NCI-H345 treated with DMSO at 0.1 percent for 48 hours (cell line): ENCODE measurements around the gene IGF2R.

ENCODE experiments used
- DNase-seq: peaks from one replicate; lab custom pipeline; 2025; ENCODE audit not compliant: unreplicated experiment; lab: John Stamatoyannopoulos, UW

Gene IGF2R

GRCh38 chr6:160042014-160042773, 73.3 kb downstream of the IGF2R start:
- DNase-seq: no peak

GRCh38 chr6:160042788-160043301, 74.0 kb downstream of the IGF2R start:
- DNase-seq: no peak

DNA sequence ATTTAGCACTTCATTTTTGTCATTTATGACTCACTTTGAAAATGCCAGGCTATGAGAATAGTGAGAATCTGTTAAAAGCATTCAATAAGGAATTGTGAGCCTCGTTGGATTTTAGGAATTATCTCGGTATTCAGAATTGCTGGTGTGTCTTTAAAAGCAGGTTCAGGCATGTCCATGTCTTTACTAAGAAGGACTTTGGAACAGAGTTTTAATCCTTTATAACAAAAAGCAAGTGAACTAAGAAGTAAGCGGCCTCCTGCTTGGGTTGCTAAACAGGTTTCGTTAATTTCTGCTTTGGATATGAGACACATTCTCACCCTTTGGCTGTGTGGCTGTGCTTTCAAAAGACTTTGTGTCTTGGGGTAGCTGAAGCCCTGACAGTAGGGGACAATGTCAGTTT, 74.9 kb downstream of the IGF2R start:
- DNase-seq: no peak

DNA sequence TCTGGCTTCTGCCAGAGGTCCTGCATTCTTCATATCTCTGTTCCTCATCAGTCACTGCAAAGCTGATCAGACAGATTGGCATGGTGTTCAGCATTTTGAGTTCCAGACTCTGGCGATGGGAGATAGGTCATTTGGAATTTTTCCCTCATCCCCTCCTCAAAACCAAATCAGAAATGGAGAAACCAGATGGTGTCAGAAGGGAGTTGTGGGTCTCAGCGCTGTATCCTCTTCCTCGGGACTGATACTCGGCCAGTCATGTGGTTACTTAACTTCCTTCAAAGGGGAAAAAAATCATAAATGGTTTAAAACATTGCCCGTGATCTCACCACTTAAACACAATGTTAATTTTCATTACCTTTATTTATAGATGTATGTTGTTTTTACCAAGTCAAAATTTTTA, 75.8 kb downstream of the IGF2R start:
- no peak for DNase-seq

DNA sequence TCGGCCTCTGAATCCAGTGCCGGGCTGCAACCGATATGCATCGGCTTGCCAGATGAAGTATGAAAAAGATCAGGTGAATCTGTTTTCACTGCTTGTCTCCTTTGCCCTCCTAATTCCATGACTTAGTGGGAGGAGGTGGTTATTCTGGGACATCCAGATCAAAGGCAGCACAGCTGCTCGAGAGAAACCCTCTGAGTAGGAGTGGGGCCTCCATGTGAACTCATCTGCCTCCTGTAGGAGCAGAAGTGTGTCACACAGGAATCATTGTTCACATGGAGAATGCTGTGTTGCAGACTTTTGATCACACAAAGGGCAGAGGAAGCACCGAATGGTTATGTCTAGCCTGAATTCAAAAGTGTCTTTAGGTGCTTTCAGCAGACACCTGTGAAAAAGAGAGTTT, 79.6 kb downstream of the IGF2R start:
- DNase-seq: no peak

DNA sequence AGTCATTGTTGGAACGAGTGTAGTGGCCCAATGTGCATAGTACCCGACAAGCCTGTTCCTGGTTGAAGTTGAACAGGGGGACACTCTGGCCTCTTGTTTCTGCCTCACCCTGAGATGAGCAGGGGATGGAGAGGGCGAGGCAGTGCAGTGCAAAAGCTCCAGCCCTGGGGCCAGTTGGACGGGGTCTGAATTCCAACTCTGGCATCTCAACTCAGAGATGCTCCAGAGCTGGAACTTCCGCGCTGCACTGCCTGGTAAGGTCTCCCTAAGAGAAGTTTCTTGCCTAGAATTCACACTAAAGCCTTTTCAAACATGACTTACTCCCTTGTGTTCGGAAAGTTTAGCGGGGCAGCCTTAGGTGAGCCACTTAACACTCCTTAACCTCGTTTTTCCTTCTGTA, 80.5 kb downstream of the IGF2R start:
- DNase-seq: no peak

DNA sequence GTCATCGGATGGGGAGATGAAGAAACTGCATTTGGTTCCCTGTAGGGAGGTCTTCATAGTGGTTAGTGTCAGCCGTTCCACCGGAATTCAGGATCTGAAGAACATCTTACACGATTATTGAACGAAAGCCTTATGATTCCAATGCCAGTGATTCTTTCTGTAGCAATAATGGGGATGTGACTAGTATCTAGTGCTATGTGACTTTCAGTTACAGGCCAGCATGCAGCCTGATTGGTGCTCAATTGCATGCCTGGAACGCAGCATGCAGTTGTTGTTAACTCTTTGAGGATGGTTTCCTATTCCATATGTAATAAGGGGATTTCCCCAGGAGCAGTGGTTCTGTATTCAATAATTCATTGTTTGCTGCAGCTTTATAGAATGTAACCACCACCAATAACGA, 81.1 kb downstream of the IGF2R start:
- no peak for DNase-seq

- DNase-seq: no peak
Measured at GRCh38 chr6:160051390-160051789, 82.5 kb downstream of the IGF2R start.

GRCh38 chr6:160054271-160054670, 85.4 kb downstream of the IGF2R start:
- no peak for DNase-seq

DNA sequence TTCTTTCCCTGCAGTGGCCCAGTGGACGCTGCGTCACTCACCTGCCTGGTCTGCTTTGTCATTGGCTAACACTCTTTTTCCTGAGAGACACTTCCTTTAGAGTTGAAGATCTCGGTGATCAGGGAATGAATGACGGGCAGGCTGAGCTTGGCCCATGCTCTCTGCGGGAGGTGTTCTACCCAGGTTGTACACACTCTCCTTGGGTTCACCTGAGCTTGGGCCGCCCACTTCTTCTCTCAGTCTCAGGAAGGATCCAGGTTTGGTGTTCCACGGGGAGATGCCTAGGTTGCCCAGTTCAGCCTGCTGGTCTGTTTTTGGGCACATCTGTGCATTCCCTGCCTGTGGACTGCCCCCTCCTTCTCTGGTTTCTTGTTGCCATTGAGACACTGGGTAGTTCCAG, 86.0 kb downstream of the IGF2R start:
- DNase-seq: no peak

GRCh38 chr6:160055378-160055777, 86.5 kb downstream of the IGF2R start:
- DNase-seq: peak; percentile 42

DNA sequence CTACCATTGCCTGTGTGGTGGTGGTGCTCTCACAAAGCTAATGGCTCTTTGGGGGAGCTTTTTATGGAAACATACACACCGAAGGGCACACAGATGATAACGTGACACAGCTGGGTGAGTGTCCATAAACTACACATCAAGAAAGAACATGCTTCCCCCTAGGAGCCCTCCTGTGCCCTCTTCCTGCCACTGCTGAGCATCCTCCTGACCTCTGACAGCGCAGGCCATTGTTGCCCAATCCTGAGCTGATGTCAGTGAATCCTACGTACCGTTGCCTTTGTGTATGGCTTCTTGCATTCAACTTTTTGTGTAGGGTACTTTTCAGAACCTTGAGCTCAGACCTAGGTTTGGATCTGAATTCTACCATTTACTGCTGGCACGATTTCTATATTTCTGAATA, 86.9 kb downstream of the IGF2R start:
- no peak for DNase-seq

GRCh38 chr6:160057080-160057479, 88.2 kb downstream of the IGF2R start:
- peak; percentile 4 for DNase-seq

- DNase-seq: no peak
Measured at GRCh38 chr6:160058603-160059215, 89.8 kb downstream of the IGF2R start.

DNA sequence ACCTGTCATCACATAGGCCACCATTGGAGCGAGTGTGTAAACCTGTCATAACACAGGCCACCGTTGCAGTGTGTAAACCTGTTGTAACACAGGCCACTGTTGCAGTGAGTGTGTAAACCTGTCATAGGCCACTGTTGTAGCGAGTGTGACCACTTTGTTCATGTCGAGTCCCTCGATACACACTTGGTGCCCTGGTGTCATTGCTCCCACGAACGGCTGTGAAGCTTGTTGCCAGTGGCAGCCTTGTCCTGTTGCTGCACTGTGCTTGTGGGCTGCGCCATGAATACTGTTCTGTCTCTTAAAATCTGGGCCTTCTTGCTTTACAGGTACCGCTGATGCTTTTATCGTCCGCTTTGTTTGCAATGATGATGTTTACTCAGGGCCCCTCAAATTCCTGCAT, 91.3 kb downstream of the IGF2R start:
- no peak for DNase-seq

- DNase-seq: no peak
Measured at GRCh38 chr6:160060920-160061447, 92.1 kb downstream of the IGF2R start.

DNA sequence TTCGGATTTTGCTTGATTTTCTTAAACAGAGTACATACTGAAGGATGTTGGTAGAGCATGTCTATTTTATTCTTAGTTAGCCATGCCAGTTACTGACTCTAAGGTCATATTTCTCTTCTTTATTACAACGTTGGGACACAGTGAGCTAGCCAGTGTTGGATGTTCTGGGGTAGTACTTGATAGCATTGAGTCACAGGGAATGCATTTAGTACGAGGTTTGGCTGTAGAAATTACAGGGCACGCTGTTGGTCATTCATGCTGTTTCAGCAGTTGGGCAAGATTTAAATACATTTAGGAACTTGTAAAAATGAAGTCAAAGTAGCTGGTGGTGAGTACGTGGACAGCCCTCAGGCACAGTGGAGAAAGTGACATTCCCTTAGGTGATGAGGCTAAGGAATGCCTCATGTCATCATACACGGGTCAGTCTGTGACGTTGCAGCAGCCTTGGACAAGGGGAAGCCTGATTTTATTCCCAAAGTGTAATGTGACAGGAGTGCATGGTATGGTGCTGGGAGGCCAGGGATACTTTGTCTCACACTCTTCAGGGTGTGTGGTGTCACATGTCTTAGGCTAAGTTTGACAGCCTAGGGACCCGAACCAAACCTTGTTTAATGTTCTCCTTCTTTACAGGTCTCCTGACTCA, 95.0 kb downstream of the IGF2R start:
- no peak for DNase-seq

DNA sequence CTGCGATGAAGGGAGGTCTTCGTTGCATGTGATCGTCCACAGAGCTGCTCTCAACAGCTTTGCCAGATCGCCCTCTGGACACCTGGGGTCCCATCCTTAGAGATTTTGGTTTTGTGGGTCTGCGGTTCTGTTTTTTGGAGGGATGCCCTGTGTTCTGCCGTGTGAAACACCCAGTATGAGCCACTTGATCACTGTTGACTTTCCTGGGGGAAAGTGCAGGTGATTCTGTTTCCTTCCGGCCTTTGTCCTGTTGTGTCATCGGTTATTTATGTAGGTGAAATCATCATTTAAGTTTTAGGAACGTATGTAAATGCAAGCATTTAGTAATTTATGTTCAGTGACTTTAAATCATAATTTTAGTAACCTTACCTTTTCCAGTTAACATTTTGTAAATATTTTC, 96.3 kb downstream of the IGF2R start:
- no peak for DNase-seq

GRCh38 chr6:160067564-160067963, 98.7 kb downstream of the IGF2R start:
- DNase-seq: no peak

DNA sequence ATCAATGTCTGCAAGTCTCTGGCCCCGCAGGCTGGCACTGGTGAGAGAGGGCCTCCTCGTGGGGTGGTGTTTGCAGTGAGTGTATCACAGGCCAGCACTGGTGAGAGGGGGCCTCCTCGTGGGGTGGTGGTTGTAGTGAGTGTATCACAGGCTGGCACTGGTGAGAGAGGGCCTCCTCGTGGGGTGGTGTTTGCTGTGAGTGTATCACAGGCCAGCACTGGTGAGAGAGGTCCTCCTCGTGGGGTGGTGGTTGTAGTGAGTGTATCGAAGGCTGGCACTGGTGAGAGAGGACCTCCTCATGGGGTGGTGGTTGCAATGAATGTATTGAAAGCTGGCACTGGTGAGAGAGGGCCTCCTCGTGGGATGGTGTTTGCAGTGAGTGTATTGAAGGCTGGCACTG, 99.5 kb downstream of the IGF2R start:
- DNase-seq: no peak

GRCh38 chr6:160069050-160069454, 100.2 kb downstream of the IGF2R start:
- DNase-seq: no peak

DNA sequence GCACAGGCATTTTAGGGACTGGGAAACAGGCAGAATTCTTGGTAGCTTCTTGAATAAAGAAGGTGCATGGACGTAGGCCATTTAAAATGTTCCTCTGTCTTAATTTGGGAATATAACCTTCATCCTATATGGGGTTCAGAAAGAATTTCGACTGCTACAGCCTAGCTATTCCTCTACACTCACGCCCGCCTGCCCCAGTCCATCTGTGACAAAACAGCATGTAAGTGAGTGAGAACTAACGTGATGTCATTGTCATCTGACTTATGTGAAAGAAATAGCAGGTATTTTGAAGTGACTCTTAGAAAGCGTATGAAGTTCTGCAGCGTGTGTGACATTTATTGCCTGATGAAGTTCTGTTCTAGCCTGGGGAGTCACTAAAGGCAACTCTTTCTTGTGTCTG, 100.6 kb downstream of the IGF2R start:
- DNase-seq: no peak
